Prostate gland (tissue), 2 donors: ENCODE data around the gene STAMBPL1. TPM values are rescaled to one million over a fixed set of nuclear protein-coding genes. Genes with fewer than 3 reads are reported as not detected.
A peak's percentile ranks its signal among the peaks of the same experiment; 100 is the strongest.
"Not testable (repeated sequence)": the region's sequence is repeated elsewhere in the genome, so short reads cannot be mapped to it uniquely, and the experiment has no call there.

Source experiments
- DNase-seq: peaks from one replicate; pipeline ENCODE4 v3.0.0-alpha.2; 2019; ENCODE audit warnings: low spot score
- H3K27ac ChIP-seq, 2 donors: fragments of 200-600 bp; sonication (generic); 2 replicates each; pipeline ENCODE4 v1.5.1; 2017 to 2019
- H3K27me3 ChIP-seq: fragments of 200-600 bp; sonication (generic); replicated peaks from 2 replicates; pipeline ENCODE4 v1.5.1; 2019; ENCODE audit not compliant: insufficient read depth
- H3K36me3 ChIP-seq, 2 donors: fragments of 200-600 bp; sonication (generic); 1 replicate in 1 of 2; 2 replicates in 1 of 2; pipeline versions ENCODE4 v1.5.1 to v1.8.1; 2017 to 2019
- H3K4me1 ChIP-seq: fragments of 200-600 bp; sonication (generic); replicated peaks from 2 replicates; pipeline ENCODE4 v1.5.1; 2019
- H3K4me3 ChIP-seq, 2 donors: fragments of 200-600 bp; sonication (generic); 2 replicates each; pipeline ENCODE4 v1.5.1; 2017 to 2019
- H3K9me3 ChIP-seq: fragments of 200-600 bp; sonication (generic); 2 replicates; pipeline ENCODE4 v1.5.1; 2017
- POLR2A ChIP-seq: fragments of 450-650 bp; IDR thresholded peaks from one replicate; pipeline ENCODE4 v1.6.1; 2016; ENCODE audit warnings: antibody characterized with exemption, mild to moderate bottlenecking
- POLR2AphosphoS5 ChIP-seq: sonication (generic); formaldehyde crosslinking; IDR thresholded peaks from one replicate; pipeline ENCODE4 v1.6.1; 2017; ENCODE audit warnings: antibody characterized with exemption
- WGBS: methylation state at CpG from one replicate; pipeline ENCODE4 v1.1.5; 2018; 5-methylcytosine and 5-hydroxymethylcytosine counted together
- intact Hi-C: fragments of 100-400 bp; cut with DNase I; formaldehyde crosslinking; loops from one replicate; pipeline ENCODE4 v1.14.2; 2022
- total RNA-seq, 2 donors: library from RNA; depleted of rRNA; stranded (reverse); fragments of >200 nt; gene quantifications; one replicate each; pipeline ENCODE4 v1.1.0, GENCODE V29; 2016
- TF ChIP-seq, protein P1 (sequence below), 4 experiments: fragments of 200-600 bp in 2 of 4; fragments of 450-650 bp in 2 of 4; sonication (generic) in 2 of 4; IDR thresholded peaks; 1 replicate in 3 of 4; 2 replicates in 1 of 4; pipeline ENCODE4 v1.5.1; 2016 to 2019; ENCODE audit warnings: antibody characterized with exemption in 4 of 4, mild to moderate bottlenecking in 2 of 4, moderate library complexity in 2 of 4

STAMBPL1 gene
- total RNA-seq, 2 donors from 2014 or later = 3.6 to 5.8 TPM

DNA sequence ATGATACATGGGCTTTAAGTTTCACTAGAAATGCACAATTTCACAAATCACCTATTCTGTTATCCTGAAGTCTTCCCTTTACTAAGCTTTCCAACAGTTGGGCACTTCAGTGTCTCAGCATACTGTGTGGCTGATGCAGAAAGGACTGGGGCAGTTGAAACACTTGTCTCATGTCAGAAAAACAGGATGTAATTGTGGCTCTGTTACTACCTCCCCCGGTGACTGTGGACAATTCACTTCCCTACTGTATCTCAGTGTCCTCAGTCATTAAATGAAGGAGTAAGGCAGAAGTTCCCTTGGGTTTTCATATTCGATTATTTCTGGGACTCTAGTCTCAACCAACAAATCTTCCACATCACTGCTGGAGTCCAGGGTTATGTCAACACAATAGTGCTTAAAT is 46.3 kb upstream of the STAMBPL1 start:
- no peak overlapping the region for H3K4me3 ChIP-seq
- no peaks in the 10 kb centered on the region for H3K4me1 ChIP-seq
- intact Hi-C loops = loop anchor here (10.0 kb wide), 1 partner anchor 191 kb away; no protein-coding TSS in a partner anchor
- H3K36me3 ChIP-seq = no peaks in the 10 kb centered on the region
- H3K27me3 ChIP-seq = no peaks in the 10 kb centered on the region
- DNase-seq = no peak
- WGBS = 80% methylated on average over 2 of the region's 2 CpGs
- no peak overlapping the region for H3K27ac ChIP-seq
- TF ChIP-seq POLR2A (no peak), POLR2AphosphoS5 (no peak)
- H3K9me3 ChIP-seq = no peaks in the 10 kb centered on the region

DNA sequence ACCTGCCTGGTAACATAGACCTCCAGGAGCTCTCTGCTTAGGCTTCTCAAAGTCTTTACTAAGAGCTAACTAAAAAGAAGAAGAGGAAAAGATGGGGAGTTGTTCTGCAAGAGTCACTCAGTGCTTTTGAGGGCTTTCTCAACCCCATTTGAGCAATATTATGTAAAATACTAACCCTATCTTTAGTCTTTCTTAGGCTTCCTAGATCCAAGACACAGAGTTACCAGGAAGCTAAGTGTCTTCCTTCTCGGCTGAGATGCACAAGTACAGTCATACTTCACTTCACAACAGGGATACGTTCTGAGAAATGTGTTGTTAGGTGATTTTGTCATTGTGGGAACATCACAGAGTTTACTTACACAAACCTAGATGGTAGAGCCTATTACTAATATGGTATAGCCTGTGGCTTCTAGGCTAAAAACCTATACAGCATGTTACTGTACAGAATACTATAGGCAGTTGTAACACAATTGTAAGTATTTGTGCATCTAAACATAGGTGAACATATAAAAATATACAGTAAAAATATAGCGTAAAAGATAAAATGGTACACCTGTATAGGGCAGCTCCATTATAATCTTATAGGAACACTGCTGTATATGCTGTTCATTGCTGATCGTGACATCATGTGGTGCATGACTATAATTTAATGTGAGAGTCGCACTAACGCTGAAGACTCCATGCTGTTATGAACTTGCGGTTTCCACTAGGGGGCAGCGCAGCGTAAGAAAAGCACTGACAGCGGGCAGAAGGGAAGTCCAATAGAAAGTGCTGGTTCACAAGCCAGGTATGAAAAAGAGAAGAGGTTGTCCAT is 44.7 kb upstream of the STAMBPL1 start:
- no peaks in the 10 kb centered on the region for H3K9me3 ChIP-seq
- no peaks in the 10 kb centered on the region for H3K27me3 ChIP-seq
- 15% methylated on average over 10 of the region's 10 CpGs for WGBS
- no peaks in the 10 kb centered on the region for H3K4me1 ChIP-seq
- no peak overlapping the region for H3K4me3 ChIP-seq
- H3K27ac ChIP-seq = no peak overlapping the region
- intact Hi-C loops = loop anchor here (1.0 to 10.0 kb wide), 3 partner anchors 97 to 382 kb away; no protein-coding TSS in a partner anchor
- TF ChIP-seq, protein P1, sequence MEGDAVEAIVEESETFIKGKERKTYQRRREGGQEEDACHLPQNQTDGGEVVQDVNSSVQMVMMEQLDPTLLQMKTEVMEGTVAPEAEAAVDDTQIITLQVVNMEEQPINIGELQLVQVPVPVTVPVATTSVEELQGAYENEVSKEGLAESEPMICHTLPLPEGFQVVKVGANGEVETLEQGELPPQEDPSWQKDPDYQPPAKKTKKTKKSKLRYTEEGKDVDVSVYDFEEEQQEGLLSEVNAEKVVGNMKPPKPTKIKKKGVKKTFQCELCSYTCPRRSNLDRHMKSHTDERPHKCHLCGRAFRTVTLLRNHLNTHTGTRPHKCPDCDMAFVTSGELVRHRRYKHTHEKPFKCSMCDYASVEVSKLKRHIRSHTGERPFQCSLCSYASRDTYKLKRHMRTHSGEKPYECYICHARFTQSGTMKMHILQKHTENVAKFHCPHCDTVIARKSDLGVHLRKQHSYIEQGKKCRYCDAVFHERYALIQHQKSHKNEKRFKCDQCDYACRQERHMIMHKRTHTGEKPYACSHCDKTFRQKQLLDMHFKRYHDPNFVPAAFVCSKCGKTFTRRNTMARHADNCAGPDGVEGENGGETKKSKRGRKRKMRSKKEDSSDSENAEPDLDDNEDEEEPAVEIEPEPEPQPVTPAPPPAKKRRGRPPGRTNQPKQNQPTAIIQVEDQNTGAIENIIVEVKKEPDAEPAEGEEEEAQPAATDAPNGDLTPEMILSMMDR (IDR thresholded peaks at IDR 0.05) = peak; percentile 65 to 93 (median 89)
- TF ChIP-seq POLR2AphosphoS5 (peak; percentile 78), POLR2A (no peak)
- H3K36me3 ChIP-seq = no peaks in the 10 kb centered on the region
- peak; percentile 82 for DNase-seq

DNA sequence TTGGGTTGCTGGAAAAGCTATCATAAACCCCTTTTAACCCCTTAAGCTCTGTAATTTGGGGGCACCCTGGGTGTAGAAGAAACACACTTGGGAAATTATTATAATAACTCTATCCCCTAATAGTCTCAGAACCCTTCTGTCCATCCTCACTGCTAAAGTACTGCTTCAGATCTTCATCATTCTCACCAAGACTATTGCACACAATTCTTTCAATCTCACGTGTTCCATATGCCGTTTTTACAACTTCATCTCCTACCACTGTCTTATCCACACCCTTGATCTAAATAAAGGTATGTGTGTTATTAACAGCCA is 44.2 kb upstream of the STAMBPL1 start:
- intact Hi-C loops = loop anchor here (1.0 to 10.0 kb wide), 4 partner anchors 96 to 381 kb away; partner anchors contain the start of gene FAS
- no peak overlapping the region for H3K27ac ChIP-seq
- no peaks in the 10 kb centered on the region for H3K27me3 ChIP-seq
- no peak for DNase-seq
- WGBS = 20% methylated on average over 2 of the region's 2 CpGs
- H3K9me3 ChIP-seq = no peaks in the 10 kb centered on the region
- TF ChIP-seq POLR2A (no peak), POLR2AphosphoS5 (no peak)
- TF ChIP-seq, protein P1 (IDR thresholded peaks at IDR 0.05) = no peak
- no peaks in the 10 kb centered on the region for H3K36me3 ChIP-seq
- no peak overlapping the region for H3K4me3 ChIP-seq
- no peaks in the 10 kb centered on the region for H3K4me1 ChIP-seq

DNA sequence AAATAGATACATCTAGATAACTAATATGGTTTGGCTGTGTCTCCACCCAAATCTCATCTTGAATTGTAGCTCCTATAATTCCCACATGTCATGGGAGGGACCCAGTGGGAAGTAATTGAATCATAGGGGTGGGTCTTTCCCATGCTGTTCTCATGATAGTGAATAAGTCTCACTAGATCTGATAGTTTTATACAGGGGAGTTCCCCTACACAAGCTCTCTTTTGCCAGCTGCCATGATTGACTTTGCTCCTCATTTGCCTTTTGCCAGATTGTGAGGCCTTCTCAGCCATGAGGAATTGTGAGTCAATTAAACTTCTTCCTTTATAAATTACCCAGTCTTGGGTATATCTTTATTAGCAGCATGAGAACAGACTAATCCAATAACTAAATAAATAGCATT is 42.4 kb upstream of the STAMBPL1 start:
- H3K36me3 ChIP-seq, DNase-seq, H3K4me3 ChIP-seq, H3K9me3 ChIP-seq, H3K27ac ChIP-seq, H3K4me1 ChIP-seq, H3K27me3 ChIP-seq: not testable (repeated sequence)
- intact Hi-C loops = loop anchor here (2.0 to 10.0 kb wide), 3 partner anchors 153 to 380 kb away; partner anchors contain the start of gene FAS

DNA sequence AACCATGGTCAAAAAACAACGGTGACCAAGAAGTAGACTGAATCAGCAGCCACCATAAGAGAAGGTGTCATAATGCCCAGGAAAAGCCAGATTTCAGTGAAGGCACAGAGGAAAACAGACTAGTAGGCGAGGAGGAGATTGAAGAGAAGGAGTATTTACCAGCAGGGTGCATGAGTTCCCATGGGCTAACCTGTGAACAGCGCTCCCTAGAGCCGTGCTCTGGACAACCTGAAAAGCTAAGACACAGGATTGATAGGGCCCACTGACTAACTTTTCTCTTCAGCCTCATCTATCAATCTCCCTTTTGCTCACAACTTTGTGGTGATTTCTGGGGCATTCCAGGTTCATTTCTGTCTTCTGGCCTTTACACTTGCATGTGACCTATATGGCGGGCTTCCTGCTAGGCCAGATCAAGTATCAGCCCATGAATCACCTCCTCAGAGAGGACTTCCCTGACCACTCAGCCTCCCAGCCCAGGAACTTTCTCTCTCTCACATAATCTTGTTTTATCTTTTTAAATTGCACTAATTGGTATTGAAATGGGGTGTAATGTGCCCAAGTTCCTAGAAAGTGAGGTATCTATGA is 41.2 kb upstream of the STAMBPL1 start:
- Histone ChIP-seq H3K27ac (no peak overlapping the region), H3K9me3 (no peaks in the 10 kb centered on the region), H3K4me3 (no peak overlapping the region), H3K4me1 (no peaks in the 10 kb centered on the region), H3K27me3 (no peaks in the 10 kb centered on the region), H3K36me3 (no peaks in the 10 kb centered on the region)
- DNase-seq = no peak
- intact Hi-C loops = loop anchor here (5.0 to 10.0 kb wide), 2 partner anchors 186 to 378 kb away; no protein-coding TSS in a partner anchor
- 99% methylated on average over 5 of the region's 5 CpGs for WGBS
- TF ChIP-seq, protein P1 (IDR thresholded peaks at IDR 0.05) = no peak
- TF ChIP-seq POLR2AphosphoS5 = no peak
- no peak for TF ChIP-seq POLR2A
